Mesenteric fat pad (tissue), 1 donor: ENCODE data around the gene TTC4. TPM values are rescaled to one million over a fixed set of nuclear protein-coding genes. Genes with fewer than 3 reads are reported as not detected.

Experiments
- DNase-seq: peaks from one replicate; pipeline ENCODE4 v3.0.0-alpha.2; 2020; ENCODE audit warnings: low spot score
- total RNA-seq: library from RNA; stranded (reverse); fragmentation: NEBNext Ultra II Directional; extraction: Animal tissue kit (Norgen Biotek cat#: 25700); gene quantifications from one replicate; pipeline ENCODE4 v1.2.1, GENCODE V29; 2021
- donor health status: DM: yes; HTN: yes; CAD: no.

TTC4 gene
- total RNA-seq, 1 donor from 2014 or later = 18.1 TPM

GRCh38 chr1:54781023-54781723, 65.5 kb downstream of the TTC4 start:
- no peak for DNase-seq

GRCh38 chr1:54782156-54782555, 66.5 kb downstream of the TTC4 start:
- DNase-seq = no peak

- DNase-seq = no peak
Observed at GRCh38 chr1:54782588-54782987, 66.9 kb downstream of the TTC4 start.

- DNase-seq = no peak
Observed at GRCh38 chr1:54784066-54784465, 68.4 kb downstream of the TTC4 start.

GRCh38 chr1:54786778-54787177, 71.1 kb downstream of the TTC4 start:
- DNase-seq = no peak

GRCh38 chr1:54787604-54788003, 71.9 kb downstream of the TTC4 start:
- DNase-seq = no peak

GRCh38 chr1:54788459-54788858, 72.8 kb downstream of the TTC4 start:
- no peak for DNase-seq

GRCh38 chr1:54791880-54792522, 76.3 kb downstream of the TTC4 start:
- no peak for DNase-seq

Other genes starting within 250 kb of the TTC4 start
- 3.6 TPM for gene ACOT11, start 167.6 kb upstream of the TTC4 start, total RNA-seq
- 0.84 TPM for gene FAM151A, start 92.3 kb upstream of the TTC4 start, total RNA-seq
- gene MROH7, start 74.1 kb upstream of the TTC4 start, total RNA-seq = 2.4 TPM
- 1.9 TPM for gene PARS2, start 48.7 kb downstream of the TTC4 start, total RNA-seq
- not detected for gene TTC22, start 85.5 kb downstream of the TTC4 start, total RNA-seq
- 115 TPM for gene DHCR24, start 171.3 kb downstream of the TTC4 start, total RNA-seq